Fibroblast of pulmonary artery (primary cell): Measurements from ENCODE around the gene PLXDC1.
A peak's percentile ranks its signal among the peaks of the same experiment; 100 is the strongest.

Experiments
- DNase-seq: peaks from one replicate; pipeline ENCODE4 v3.0.0-alpha.2; 2010; ENCODE audit warnings: low read depth
- H3K4me3 ChIP-seq: replicated peaks from 2 replicates; pipeline ENCODE4 v1.5.1; 2011; ENCODE audit warnings: low read depth, mild to moderate bottlenecking, control low read depth, low read length, moderate library complexity
- CTCF ChIP-seq: IDR thresholded peaks from 2 replicates; pipeline ENCODE4 v1.5.1; 2011; ENCODE audit warnings: mild to moderate bottlenecking, control low read depth, low read length, inconsistent platforms; ENCODE audit errors: missing control alignments

PLXDC1 gene

GRCh38 chr17:39016193-39017153 lies 135.0 kb downstream of the PLXDC1 start:
- TF ChIP-seq CTCF = no peak
- DNase-seq = peak; percentile 66
- H3K4me3 ChIP-seq = no peak overlapping the region

- no peak overlapping the region for H3K4me3 ChIP-seq
- DNase-seq = no peak
- TF ChIP-seq CTCF = no peak
Observed at GRCh38 chr17:39015546-39015935, 135.9 kb downstream of the PLXDC1 start.

- H3K4me3 ChIP-seq = no peak overlapping the region
- TF ChIP-seq CTCF = no peak
- peak; percentile 46 for DNase-seq
Observed at GRCh38 chr17:39014795-39015545, 136.5 kb downstream of the PLXDC1 start.

- no peak overlapping the region for H3K4me3 ChIP-seq
- DNase-seq = peak; percentile 80
- TF ChIP-seq CTCF = no peak
Observed at GRCh38 chr17:39014044-39014794, 137.2 kb downstream of the PLXDC1 start.
